Activated T-cell treated with anti-CD3 and anti-CD28 coated beads for 24 hours (primary cell): Measurements from ENCODE around the gene TSHZ1.

Source experiments
- DNase-seq: peaks from one replicate; pipeline ENCODE4 v3.0.0-alpha.2; 2020; ENCODE audit warnings: low read depth

The TSHZ1 gene

GRCh38 chr18:75220551-75221355 is 10.2 kb downstream of the TSHZ1 start:
- no peak for DNase-seq

GRCh38 chr18:75221397-75221796 is 10.8 kb downstream of the TSHZ1 start:
- DNase-seq = no peak

DNA sequence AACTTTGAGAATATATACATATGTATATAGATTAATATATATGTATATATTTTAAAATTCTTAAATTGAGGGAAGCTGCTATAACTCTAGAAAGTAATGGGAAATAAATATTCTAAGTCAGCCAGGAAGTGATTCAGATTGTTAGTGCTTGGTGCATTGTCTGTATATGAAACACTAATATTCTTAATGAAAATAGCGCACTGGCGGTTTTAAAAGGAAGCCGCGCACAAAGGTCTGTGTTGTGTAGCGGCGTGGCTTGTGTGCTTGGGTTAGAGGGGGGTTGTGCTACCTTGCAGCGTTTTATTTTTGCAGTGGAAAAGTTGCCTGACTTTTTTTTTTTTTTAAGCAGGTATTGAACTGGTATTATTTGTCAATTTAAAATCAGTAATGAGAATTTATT is 11.3 kb downstream of the TSHZ1 start:
- no peak for DNase-seq

- no peak for DNase-seq
Measured at GRCh38 chr18:75222407-75222806, 11.8 kb downstream of the TSHZ1 start.

- DNase-seq = no peak
Measured at GRCh38 chr18:75223687-75224347, 13.2 kb downstream of the TSHZ1 start.

- DNase-seq = no peak
Measured at GRCh38 chr18:75226286-75226955, 15.8 kb downstream of the TSHZ1 start.

DNA sequence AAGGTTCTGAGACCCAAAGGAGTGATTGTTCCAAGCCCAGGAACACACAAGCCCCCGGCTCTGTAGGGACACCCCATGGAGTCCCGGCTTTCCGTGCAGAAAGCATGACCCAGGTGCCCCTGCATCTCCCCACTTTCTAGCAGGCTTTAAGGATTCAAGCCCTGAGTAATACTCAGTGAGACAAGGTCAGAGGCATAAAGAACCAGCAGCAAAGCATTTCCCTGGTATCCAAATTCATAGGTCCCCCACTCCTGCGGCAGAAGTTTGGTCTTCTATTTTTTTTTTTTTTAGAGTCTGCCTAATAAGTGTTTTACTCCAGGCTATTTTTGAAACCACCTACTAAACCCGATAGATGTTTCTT is 16.3 kb downstream of the TSHZ1 start:
- DNase-seq = no peak

DNA sequence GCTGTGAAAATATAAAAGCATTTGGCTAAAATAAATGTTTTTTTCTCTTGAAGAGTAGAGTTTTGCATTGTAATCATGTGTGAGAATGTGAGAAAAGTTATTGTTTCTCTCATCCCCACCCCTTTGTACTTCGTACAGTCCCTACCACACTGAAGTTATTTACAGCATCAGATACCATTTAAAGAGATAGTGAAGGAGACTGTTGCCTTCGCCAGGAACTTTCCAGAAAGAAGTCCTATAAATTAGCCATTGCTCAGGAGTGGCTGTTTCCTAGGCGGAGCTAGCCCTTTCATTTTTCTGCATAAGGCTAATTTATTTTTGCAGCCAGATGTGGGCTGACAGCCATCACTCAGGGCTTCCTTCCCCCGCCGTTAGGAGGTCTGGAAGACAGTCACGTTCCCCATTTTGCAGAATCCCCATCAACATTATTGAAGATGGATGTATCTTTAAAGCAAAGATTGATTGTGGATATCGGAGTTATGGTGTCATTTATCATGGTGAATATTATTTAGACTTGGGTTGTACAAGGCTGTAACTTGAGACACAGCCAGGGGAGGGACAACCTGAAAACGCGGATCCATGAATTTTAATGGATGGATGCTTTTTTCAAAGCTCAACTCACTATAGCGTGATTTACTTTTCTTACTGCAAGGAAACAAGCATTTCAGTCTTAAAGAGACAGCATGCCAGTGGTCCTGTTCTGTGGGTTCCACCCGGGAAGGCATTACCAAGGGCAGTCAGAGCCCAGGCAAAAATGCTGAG is 17.1 kb downstream of the TSHZ1 start:
- no peak for DNase-seq

DNA sequence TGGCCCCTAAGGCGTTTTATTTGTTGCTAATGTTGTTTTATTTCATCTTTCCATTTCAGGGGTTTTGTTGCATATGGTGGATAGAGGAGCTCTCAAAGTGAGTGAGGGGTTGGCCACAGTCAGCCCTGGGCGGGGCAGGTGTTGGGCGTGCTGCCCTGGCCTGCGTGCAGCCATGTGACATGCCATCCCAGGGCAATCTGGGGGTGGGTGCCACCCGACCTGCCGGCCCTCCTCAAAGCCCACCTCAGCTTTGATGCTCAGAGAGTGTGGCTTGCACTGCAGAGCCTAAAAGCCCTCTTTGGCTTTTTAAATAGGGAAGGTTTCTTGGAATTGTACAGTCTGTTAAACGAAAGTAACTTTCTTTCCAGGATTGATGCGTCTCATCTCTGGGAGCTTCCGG is 18.4 kb downstream of the TSHZ1 start:
- no peak for DNase-seq

DNA sequence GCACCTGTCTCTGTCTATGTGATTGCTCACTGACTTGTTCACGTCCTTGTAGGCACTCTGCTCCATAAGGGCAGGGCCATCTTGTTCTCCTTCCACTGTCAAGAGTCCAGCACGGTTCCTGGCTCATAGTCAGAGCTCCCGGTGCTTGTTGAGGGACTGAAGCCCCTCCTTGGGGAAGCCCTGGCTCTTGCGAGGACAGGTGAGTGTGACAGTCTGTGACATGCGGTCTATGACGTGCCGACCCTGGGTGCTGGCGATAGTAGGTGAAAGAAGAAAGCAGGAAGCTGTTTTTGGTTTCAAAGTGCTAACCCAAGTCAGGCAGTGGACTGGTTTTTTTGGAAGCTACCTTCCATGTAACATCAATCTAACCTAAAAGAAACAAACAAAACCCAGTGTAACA is 18.8 kb downstream of the TSHZ1 start:
- no peak for DNase-seq

DNA sequence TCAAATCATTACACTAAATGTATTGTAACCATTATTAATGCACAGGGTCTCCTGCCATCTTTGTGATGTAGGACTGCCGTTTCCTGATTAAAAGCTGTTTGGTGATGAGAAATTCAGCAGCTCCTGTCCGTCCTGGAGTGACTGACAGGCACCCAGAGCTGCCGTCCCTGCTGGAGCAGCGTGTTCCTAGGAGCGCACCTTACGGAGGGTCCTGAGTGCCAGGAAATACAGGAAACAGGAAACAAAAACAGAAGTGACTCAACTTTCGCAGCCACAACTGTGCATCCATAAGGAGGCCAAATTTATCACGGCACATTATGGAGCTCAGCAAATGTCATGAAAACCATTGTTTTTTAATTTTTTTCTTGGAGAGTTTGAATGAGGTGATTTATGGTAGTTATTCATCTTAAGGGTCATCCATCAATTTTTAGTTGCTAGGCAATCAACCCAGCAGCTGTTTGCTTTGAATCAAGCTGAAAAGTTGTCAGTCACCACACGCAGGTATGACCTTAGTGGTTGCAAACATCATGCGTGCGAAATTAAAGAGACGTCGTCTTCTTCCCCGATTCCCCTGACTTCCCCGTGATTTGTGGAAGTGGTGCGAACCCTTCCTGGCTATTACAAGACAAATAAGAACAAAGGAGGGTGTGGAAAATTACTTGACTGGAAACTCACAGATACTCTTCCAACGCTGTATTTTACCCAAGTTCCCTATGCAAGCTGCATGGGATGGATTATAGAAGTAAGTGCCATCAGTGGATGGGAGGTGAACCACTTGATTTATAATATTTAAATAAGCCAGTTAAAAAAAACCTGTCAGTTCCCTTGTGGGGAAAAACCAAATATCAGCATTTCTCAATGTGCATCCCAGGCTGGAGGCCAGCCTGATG is 19.8 kb downstream of the TSHZ1 start:
- no peak for DNase-seq

- DNase-seq = no peak
Measured at GRCh38 chr18:75231053-75231406, 20.4 kb downstream of the TSHZ1 start.

GRCh38 chr18:75234901-75235300 is 24.3 kb downstream of the TSHZ1 start:
- no peak for DNase-seq

DNA sequence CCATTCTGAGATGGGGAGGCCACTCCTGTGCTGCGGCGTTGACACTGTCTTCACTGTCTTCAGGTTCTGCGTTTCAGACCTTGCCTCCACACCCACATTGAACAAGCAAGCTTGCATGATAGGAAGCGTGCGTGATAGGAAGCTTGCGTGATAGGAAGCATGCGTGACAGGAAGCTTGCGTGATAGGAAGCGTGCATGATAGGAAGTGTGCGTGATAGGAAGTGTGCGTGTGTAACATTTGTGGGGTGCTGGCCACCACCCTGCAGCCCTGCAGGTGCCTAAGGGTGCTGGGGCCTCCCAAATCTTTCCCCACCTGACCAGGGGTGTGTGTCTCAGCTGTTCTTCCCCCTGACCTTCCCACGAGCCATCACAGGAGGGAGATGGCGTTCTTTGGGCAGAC is 25.3 kb downstream of the TSHZ1 start:
- no peak for DNase-seq

DNA sequence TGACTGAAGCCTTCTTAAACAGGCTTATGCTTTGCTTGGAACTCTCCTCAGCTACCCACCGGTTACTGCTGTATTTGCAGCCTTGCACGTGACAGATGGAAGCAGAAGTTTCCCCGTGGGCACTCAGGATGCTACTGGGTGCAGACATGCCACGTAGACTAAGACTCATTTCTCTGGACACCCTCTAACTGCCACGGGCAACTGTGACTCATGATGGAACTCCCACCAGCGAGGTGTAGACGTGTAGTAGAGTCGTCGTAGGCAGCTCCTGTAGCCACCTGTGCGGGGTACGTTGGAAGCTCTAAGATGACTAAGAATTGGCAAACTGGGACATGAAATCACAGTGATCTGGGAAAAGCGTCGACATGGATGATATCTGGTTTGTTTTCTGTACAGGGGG is 27.5 kb downstream of the TSHZ1 start:
- no peak for DNase-seq

- no peak for DNase-seq
Measured at GRCh38 chr18:75238786-75239185, 28.2 kb downstream of the TSHZ1 start.

DNA sequence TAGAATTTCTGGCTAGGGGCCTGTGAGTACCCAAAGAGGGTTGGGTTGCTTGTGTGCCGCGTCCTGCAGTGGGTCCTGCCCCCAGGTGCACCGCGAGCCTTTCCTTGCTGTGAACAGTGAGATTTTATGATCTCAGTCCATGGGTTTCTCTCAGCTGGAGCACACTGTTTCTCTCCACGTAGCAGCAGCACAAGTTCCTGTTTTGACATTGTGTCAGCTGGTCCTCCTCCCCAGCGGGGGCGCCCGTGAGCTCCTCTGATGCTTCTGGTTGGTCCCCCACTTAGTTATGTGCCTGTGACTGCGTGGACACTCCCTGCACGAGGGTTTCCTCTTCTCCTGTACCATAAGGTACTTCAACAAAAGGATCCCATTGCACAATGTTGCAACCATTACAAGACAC is 29.8 kb downstream of the TSHZ1 start:
- no peak for DNase-seq

GRCh38 chr18:75241705-75242104 is 31.1 kb downstream of the TSHZ1 start:
- DNase-seq = no peak

- no peak for DNase-seq
Measured at GRCh38 chr18:75244351-75245313, 34.0 kb downstream of the TSHZ1 start.
